GM20000 (cell line): ENCODE measurements around the gene EFCAB11.
"Not testable (repeated sequence)": the region's sequence is repeated elsewhere in the genome, so short reads cannot be mapped to it uniquely, and the experiment has no call there.

Experiments used
- DNase-seq: peaks from one replicate; pipeline ENCODE4 v3.0.0; 2012; ENCODE audit warnings: low spot score
- CTCF ChIP-seq: IDR thresholded peaks from 2 replicates; pipeline ENCODE4 v1.5.1; 2012; ENCODE audit warnings: mild to moderate bottlenecking, control low read depth; ENCODE audit errors: extremely low read depth, missing control alignments

Gene EFCAB11

GRCh38 chr14:89889626-89890025 is 64.9 kb downstream of the EFCAB11 start:
- DNase-seq = no peak
- TF ChIP-seq CTCF = no peak

DNA sequence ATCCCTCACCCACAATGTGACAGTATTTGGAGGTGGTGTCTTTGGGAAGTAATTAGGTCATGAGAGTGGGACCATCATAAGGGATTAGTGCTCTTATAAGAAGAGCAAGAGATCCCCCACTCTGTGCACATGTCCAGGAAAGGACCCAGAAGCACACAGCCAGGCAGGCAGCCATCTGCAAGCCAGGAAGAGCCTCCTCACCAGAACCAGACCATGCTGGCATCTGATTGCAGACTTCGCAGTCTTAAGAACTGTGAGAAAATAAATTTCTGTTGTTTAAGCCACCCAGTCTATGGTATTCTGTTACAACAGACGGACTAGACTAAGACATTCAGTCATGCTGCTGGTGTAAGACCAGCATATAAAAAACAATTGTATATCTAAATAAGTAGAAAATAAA is 69.8 kb downstream of the EFCAB11 start:
- no peak for DNase-seq
- TF ChIP-seq CTCF = no peak

GRCh38 chr14:89881839-89882238 is 72.7 kb downstream of the EFCAB11 start:
- no peak for TF ChIP-seq CTCF
- DNase-seq = peak; percentile 17

DNA sequence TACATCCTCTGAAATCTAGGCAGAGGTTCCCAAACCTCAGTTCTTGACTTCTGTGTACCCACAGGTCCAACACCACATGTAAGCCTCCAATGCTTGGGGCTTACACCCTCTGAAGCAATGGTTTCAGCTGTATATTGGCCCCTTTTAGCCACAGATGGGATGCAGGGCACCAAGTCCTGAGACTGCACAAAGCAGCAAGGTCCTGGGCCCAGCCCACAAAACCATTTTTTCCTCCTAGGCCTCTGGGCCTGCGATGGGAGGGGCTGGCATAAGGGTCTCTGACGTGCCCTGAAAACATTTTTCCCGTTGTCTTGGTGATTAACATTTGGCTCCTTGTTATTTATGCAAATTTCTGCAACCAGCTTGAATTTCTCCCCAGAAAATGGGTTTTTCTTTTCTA is 80.4 kb downstream of the EFCAB11 start:
- not testable (repeated sequence) for DNase-seq

GRCh38 chr14:89870316-89870715 is 84.2 kb downstream of the EFCAB11 start:
- TF ChIP-seq CTCF = no peak
- DNase-seq = no peak

DNA sequence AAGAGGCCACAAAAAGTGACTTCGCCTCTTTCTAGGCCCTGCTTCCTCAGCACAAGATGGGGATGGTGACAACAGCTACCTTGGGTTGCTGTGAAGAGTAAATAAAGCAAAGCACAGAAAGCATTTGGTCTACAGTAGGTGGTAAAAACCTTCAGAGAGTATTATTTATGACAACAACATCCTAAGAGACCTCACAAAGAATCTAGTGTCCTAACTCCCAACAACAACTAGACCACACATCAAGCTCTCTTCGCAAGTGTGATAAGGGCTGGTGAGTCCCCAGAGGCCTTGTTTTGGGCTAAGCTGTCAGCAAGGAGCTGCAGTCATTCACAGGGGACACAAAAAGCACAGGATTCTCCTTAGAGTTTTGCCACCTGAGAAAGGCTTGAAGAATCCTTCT is 84.9 kb downstream of the EFCAB11 start:
- DNase-seq = no peak
- no peak for TF ChIP-seq CTCF

GRCh38 chr14:89866458-89866857 is 88.1 kb downstream of the EFCAB11 start:
- no peak for DNase-seq
- TF ChIP-seq CTCF = no peak

GRCh38 chr14:89865153-89865552 is 89.4 kb downstream of the EFCAB11 start:
- no peak for DNase-seq
- TF ChIP-seq CTCF = no peak
